ENCODE measurements around the gene GUCA1A. TPM values are rescaled to one million over a fixed set of nuclear protein-coding genes. Genes with fewer than 3 reads are reported as not detected.

The GUCA1A gene
- polyA plus RNA-seq, 1 experiment: 1.5 TPM

GRCh38 chr6:42195415-42195814 is 22.3 kb downstream of the GUCA1A start:
- CTCF ChIA-PET: interaction anchor here (1.2 to 1.7 kb wide), 2 partner anchors 19 to 352 kb away, joined by 4 to 5 read pairs; no protein-coding TSS in a partner anchor
- no peak for DNase-seq (ENCODE audit: low read depth, low spot score)

GRCh38 chr6:42197555-42198362 is 24.6 kb downstream of the GUCA1A start:
- no peak overlapping the region for H3K4me3 ChIP-seq (ENCODE audit: low read depth, low read length)
- peak overlapping the region; percentile 77 for H3K27ac ChIP-seq (ENCODE audit: low read depth, low read length)
- DNase-seq (ENCODE audit: low read depth, low spot score): no peak
- POLR2A ChIA-PET: no interaction called here
- no peaks in the 10 kb centered on the region for H3K9me3 ChIP-seq (ENCODE audit: control insufficient read depth, insufficient read depth, low read length)
- 0 out of 2 replicates have a peak, but pooled peaks have one; percentile 8 for TF ChIP-seq CTCF (IDR thresholded peaks at IDR 0.05; ENCODE audit: low read depth, low read length)
- CTCF ChIA-PET: no interaction called here
- no peaks in the 10 kb centered on the region for H3K27me3 ChIP-seq (ENCODE audit: control insufficient read depth, insufficient read depth, low read length)

More at GRCh38 chr6:42195415-42195814, 22.3 kb downstream of the GUCA1A start:
- POLR2A ChIA-PET: no interaction called here
- H3K27ac ChIP-seq (ENCODE audit: low read depth, low read length): no peak overlapping the region
- TF ChIP-seq CTCF (IDR thresholded peaks at IDR 0.05; ENCODE audit: low read depth, low read length): no peak
- H3K27me3 ChIP-seq (ENCODE audit: control insufficient read depth, insufficient read depth, low read length): no peaks in the 10 kb centered on the region
- H3K9me3 ChIP-seq (ENCODE audit: control insufficient read depth, insufficient read depth, low read length): no peaks in the 10 kb centered on the region
- H3K4me3 ChIP-seq (ENCODE audit: low read depth, low read length): no peak overlapping the region

- no peak overlapping the region for H3K4me3 ChIP-seq (ENCODE audit: low read depth, low read length)
- H3K27me3 ChIP-seq (ENCODE audit: control insufficient read depth, insufficient read depth, low read length): no peaks in the 10 kb centered on the region
- POLR2A ChIA-PET: interaction anchor here (0.6 to 2.4 kb wide), 8 partner anchors 9 to 691 kb away, joined by 3 to 14 read pairs (median 6); partner anchors contain the start of gene TAF8
- H3K27ac ChIP-seq (ENCODE audit: low read depth, low read length): peak overlapping the region; percentile 81
- CTCF ChIA-PET: interaction anchor here (1.4 to 8.4 kb wide), 3 partner anchors 15 to 413 kb away, joined by 4 to 58 read pairs (median 23); no protein-coding TSS in a partner anchor
- no peak for TF ChIP-seq CTCF (IDR thresholded peaks at IDR 0.05; ENCODE audit: low read depth, low read length)
- H3K9me3 ChIP-seq (ENCODE audit: control insufficient read depth, insufficient read depth, low read length): no peaks in the 10 kb centered on the region
- no peak for DNase-seq (ENCODE audit: low read depth, low spot score)
Measured at GRCh38 chr6:42199106-42199981, 26.2 kb downstream of the GUCA1A start.

GRCh38 chr6:42200035-42200434 is 26.9 kb downstream of the GUCA1A start:
- no peak overlapping the region for H3K4me3 ChIP-seq (ENCODE audit: low read depth, low read length)
- ChIA-PET CTCF (interaction anchor here (1.4 to 8.4 kb wide), 3 partner anchors 15 to 413 kb away, joined by 4 to 58 read pairs (median 23); no protein-coding TSS in a partner anchor), POLR2A (interaction anchor here (0.6 to 2.4 kb wide), 8 partner anchors 9 to 691 kb away, joined by 3 to 14 read pairs (median 6); partner anchors contain the start of gene TAF8)
- no peaks in the 10 kb centered on the region for H3K27me3 ChIP-seq (ENCODE audit: control insufficient read depth, insufficient read depth, low read length)
- H3K27ac ChIP-seq (ENCODE audit: low read depth, low read length): peak overlapping the region; percentile 81
- TF ChIP-seq CTCF (IDR thresholded peaks at IDR 0.05; ENCODE audit: low read depth, low read length): no peak
- H3K9me3 ChIP-seq (ENCODE audit: control insufficient read depth, insufficient read depth, low read length): no peaks in the 10 kb centered on the region
- peak; percentile 96 for DNase-seq (ENCODE audit: low read depth, low spot score)

Measured in AG04450 (cell line).